Effector memory CD4-positive, alpha-beta T cell (primary cell): ENCODE results near the gene CRACR2A.

ENCODE experiments used
- DNase-seq, 3 donors: peaks; one replicate each; pipeline ENCODE4 v3.0.0-alpha.2; 2020
- H3K27ac ChIP-seq: 2 replicates; pipeline ENCODE4 v1.7.0; 2013; ENCODE audit warnings: mild to moderate bottlenecking, low read length, moderate library complexity; ENCODE audit not compliant: insufficient read depth, poor library complexity, severe bottlenecking
- H3K27me3 ChIP-seq: replicated peaks from 2 replicates; pipeline ENCODE4 v1.7.0; 2013; ENCODE audit warnings: mild to moderate bottlenecking, low read length; ENCODE audit not compliant: insufficient read depth, control insufficient read depth, poor library complexity, severe bottlenecking
- H3K36me3 ChIP-seq: 2 replicates; pipeline ENCODE4 v1.7.0; 2013; ENCODE audit warnings: mild to moderate bottlenecking, low read length, moderate library complexity; ENCODE audit not compliant: control insufficient read depth, insufficient read depth
- H3K4me1 ChIP-seq: 2 replicates; pipeline ENCODE4 v1.7.0; 2013; ENCODE audit warnings: low read length, mild to moderate bottlenecking; ENCODE audit not compliant: control insufficient read depth, insufficient read depth, poor library complexity, severe bottlenecking
- H3K4me3 ChIP-seq: 2 replicates; pipeline ENCODE4 v1.7.0; 2013; ENCODE audit warnings: low read length, low read depth, mild to moderate bottlenecking; ENCODE audit not compliant: insufficient read depth, poor library complexity, severe bottlenecking
- H3K9me3 ChIP-seq: 2 replicates; pipeline ENCODE4 v1.7.0; 2013; ENCODE audit warnings: mild to moderate bottlenecking, low read length, moderate library complexity; ENCODE audit not compliant: control insufficient read depth

The CRACR2A gene

DNA sequence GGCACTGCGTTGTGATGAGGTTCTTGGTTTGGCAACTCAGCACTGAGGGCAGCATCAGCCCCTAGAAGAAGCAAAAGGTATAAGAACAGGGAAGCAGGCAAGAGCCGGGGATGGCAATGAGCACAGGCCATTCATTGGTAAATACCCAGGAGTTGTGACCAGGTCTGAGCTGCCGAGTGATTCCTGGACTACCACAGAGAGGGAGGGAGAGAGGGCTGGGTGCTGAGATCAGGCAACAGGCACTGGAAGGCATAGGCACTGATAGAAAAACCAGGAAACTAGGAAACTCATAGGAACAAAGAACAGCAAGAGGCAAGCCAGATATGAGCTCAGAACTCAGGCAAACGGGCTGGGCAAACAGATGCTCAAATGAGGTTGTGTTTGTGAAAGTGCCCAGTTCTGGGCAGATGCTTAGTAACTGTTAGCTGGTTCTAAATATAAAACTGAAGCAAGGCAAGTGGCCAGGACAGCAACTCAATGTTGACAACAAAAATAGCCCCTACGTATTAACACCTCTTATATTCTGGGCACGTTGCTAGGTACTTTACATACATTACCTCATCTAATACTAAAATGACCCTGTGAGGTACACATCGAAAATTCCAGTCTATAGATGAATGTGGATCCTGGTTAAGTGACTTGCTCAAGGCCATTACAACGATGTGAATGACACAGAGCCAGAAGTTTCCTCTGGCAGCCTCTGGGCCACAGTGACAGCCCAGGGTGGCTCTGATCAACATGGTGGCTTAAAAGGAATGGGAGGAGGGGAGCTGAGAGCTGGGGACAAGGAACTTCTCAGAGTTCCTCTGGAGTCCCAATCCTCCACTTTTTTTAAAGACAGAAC is 140.8 kb downstream of the CRACR2A start:
- no peak overlapping the region for H3K4me3 ChIP-seq
- H3K9me3 ChIP-seq, result no peaks in the 10 kb centered on the region
- DNase-seq, result no peak
- H3K27ac ChIP-seq, result no peak overlapping the region
- H3K27me3 ChIP-seq, result no peaks in the 10 kb centered on the region
- no peaks in the 10 kb centered on the region for H3K4me1 ChIP-seq
- peaks cover 46% of the 10 kb centered on the region for H3K36me3 ChIP-seq

DNA sequence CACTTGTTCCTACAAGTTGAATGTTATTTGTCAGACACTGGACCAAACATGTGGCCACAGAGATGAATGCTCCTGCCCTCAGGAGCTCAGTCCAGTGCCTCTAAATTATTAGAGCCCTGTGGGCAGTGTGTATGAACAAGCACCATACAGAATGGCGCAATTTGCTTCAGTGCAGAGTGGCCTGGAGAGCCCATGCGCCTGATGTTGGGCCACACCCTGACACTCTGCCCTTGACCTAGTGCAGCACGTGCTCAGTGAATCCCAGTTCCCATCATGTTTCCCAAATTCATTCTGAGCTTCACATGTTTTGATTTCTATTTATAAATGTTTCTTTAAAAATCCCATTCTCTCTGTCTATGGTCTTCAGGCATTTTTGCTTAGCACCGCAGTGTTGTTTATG is 145.1 kb downstream of the CRACR2A start:
- Histone ChIP-seq H3K27me3 (no peaks in the 10 kb centered on the region), H3K27ac (no peak overlapping the region), H3K4me1 (no peaks in the 10 kb centered on the region), H3K9me3 (no peaks in the 10 kb centered on the region), H3K4me3 (no peak overlapping the region), H3K36me3 (peaks cover 15% of the 10 kb centered on the region)
- no peak for DNase-seq

DNA sequence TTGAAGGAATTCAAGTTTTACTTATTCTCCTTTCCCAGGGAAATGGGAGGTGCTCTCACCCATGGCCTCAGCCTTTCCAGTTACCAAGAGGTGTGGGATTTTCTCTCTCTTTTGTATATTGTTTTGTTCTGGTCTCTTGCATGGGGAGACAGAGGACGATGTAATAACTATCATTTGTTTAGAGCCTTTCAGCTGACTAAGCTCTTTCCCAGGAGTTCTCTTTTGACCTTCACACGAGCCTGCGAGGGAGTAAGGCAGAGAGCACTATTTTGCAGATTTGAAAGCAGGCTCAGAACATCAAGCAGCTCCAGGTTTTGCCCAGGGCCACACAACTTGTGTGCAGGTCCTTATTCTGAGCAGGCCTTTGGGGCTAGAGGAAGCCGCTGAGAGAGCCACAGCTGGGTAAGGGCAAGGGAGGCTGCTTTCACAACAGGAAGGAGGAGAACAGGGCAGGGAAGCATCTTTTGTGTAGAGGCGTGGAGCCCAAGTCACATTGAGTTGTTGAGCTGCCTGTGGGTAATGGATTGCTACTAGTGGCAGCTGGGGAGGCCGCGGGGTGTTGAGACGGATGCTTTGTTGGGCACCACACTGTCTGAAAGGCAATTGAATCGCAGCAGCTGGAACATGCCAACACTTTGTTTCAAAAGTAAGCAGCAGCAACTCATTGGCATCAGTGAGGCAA is 145.7 kb downstream of the CRACR2A start:
- no peak overlapping the region for H3K27ac ChIP-seq
- H3K4me3 ChIP-seq, result no peak overlapping the region
- no peaks in the 10 kb centered on the region for H3K4me1 ChIP-seq
- no peak for DNase-seq
- no peaks in the 10 kb centered on the region for H3K9me3 ChIP-seq
- no peaks in the 10 kb centered on the region for H3K27me3 ChIP-seq
- H3K36me3 ChIP-seq, result peaks cover 13% of the 10 kb centered on the region

DNA sequence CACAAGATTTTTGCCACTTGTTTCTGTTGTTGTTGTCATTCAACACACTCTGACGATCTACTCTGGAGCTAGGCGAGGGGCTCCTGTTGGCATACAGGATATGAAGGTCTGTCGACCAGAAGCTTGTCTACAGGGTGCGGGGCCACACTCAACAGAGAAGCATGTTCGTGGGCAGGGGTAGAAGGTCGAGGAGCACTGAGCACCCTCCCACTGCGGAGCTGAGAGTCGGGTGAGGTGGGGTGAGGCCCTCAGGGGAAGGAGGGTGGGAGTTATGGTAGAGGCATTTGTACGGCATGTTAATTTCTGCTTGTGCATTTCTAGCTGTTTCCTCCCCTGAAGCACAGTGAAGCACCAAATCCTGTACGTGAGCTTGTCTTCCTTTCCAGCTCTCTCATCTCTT is 146.8 kb downstream of the CRACR2A start:
- no peaks in the 10 kb centered on the region for H3K9me3 ChIP-seq
- no peak for DNase-seq
- no peak overlapping the region for H3K27ac ChIP-seq
- H3K36me3 ChIP-seq, result peaks cover 12% of the 10 kb centered on the region
- H3K4me3 ChIP-seq, result no peak overlapping the region
- no peaks in the 10 kb centered on the region for H3K27me3 ChIP-seq
- no peaks in the 10 kb centered on the region for H3K4me1 ChIP-seq

DNA sequence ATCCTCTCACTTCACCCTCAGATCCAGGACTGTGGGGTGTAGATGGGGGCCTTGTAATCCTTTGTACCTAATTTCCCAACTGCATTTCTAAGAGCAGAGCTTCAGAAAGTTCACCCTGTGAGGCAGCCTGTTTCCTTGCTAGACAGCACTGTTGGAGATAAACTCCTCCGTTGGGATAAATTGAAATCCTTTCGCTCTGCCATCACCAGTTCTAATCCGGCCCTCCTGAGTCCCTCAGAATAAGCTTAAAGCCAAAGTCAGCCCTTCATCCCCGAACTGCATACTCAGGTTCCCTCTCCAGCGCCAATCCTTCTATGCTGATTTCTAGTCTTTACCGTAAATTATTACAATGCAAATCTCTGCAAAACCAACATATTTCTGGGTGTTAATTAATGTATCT is 147.2 kb downstream of the CRACR2A start:
- H3K9me3 ChIP-seq, result no peaks in the 10 kb centered on the region
- no peak for DNase-seq
- H3K4me3 ChIP-seq, result no peak overlapping the region
- peaks cover 12% of the 10 kb centered on the region for H3K36me3 ChIP-seq
- no peak overlapping the region for H3K27ac ChIP-seq
- no peaks in the 10 kb centered on the region for H3K27me3 ChIP-seq
- no peaks in the 10 kb centered on the region for H3K4me1 ChIP-seq

DNA sequence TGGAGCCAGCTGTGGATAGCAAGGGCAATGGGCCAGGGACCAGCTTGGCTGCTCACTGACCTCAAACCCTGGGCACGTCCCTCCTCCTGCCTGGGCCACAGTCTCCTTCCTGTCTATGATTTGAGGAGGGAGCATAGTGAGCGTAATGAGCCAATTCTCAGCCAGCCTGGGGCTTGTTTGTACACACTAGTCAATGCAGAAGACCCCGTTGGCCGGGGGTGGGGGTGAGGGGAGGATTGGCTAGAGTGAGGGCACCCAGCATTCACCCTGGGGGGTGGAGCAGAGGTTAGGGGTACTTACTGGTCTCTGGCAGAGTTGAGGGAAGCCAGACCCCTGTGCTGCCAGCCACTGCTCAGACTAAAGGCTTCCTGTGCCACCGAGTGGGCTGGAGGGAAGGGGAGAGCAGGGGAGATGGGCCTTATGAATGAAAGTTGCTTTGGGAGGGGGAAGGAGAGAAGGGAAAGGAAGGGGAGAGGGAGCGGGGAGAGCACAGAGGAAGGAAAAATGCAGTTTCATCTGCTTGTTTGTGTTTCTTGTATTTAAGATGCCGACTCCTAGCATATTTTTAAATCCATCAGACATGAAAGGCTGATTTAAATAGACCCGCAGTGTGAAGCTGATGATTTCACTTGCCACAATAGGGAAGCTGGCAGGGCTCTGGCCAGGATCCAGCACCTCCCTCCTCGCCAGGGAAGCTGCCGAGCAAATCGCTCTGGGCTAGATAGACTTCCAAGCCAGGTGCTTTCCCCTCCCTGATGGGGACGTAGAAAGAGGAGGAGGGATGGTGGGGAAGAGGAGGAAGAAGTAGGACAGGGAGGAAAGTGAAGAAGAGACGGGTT is 147.9 kb downstream of the CRACR2A start:
- peaks cover 5% of the 10 kb centered on the region for H3K36me3 ChIP-seq
- H3K27ac ChIP-seq, result no peak overlapping the region
- H3K4me3 ChIP-seq, result no peak overlapping the region
- H3K27me3 ChIP-seq, result no peaks in the 10 kb centered on the region
- no peaks in the 10 kb centered on the region for H3K4me1 ChIP-seq
- no peak for DNase-seq
- no peaks in the 10 kb centered on the region for H3K9me3 ChIP-seq

DNA sequence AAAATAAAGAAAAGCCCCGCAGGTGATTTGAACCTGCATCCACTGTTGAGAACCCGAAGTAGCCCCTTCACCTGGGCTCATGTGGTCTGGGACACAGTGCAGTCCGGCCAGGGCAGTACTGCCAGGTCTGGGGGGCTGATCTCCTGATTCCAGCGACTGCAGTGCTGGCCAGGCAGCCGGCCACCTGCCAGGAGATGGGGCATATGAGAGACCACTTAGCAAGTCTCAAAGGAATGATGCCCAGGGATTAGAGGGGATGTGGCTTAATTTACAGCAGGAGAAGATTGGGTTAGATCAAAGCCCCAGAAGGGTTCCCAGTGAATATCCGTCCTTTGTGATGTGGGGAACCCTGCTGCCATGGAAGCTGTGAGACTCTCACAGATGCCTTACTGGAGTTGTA is 148.6 kb downstream of the CRACR2A start:
- Histone ChIP-seq H3K27ac (no peak overlapping the region), H3K4me3 (no peak overlapping the region), H3K27me3 (no peaks in the 10 kb centered on the region), H3K9me3 (no peaks in the 10 kb centered on the region), H3K4me1 (no peaks in the 10 kb centered on the region), H3K36me3 (peaks cover under 1% of the 10 kb centered on the region)
- DNase-seq, result no peak

DNA sequence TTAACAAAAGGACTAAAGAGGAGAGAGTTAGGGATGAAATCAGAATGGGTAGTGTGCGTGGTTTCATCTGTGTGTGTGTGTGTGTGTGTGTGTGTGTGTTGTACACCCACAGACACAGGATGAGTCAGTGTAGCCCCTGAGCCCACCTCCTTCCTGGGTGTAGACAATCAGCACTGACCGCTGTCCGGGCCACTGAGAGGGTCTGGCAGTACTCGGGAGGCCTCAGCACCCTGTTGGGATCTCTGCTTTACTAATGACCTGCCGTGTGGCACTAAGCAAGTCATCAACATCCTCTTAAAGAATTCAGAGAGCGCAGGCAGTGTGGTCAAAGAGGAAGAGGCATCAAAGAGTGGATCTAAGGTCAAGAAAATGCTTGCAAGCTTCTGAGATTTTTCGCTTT is 149.3 kb downstream of the CRACR2A start:
- H3K27ac ChIP-seq, result no peak overlapping the region
- H3K4me1 ChIP-seq, result no peaks in the 10 kb centered on the region
- no peaks in the 10 kb centered on the region for H3K9me3 ChIP-seq
- no peak overlapping the region for H3K4me3 ChIP-seq
- no peaks in the 10 kb centered on the region for H3K36me3 ChIP-seq
- H3K27me3 ChIP-seq, result no peaks in the 10 kb centered on the region
- DNase-seq, result no peak

DNA sequence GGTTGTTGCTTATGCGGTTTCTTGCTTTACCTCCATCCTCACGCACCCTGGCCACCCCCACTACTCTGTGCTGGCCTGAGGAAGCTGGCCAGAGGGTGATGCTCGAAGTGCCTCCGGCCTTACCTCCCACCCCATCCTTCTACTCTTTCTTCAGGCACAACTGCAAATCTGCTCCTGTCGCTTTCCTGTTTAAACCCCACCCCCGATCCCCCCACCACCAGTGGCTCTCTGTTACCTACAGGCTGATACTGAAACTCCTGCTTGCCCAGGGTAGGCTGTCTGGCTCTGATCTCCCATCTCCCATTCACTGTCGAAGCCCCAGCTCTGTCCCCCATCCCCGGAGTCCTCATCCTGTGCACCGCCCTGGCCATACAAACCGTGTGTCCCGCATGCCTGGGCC is 150.4 kb downstream of the CRACR2A start:
- DNase-seq, result no peak
- H3K4me1 ChIP-seq, result no peaks in the 10 kb centered on the region
- H3K27ac ChIP-seq, result no peak overlapping the region
- H3K4me3 ChIP-seq, result no peak overlapping the region
- H3K9me3 ChIP-seq, result no peaks in the 10 kb centered on the region
- H3K36me3 ChIP-seq, result no peaks in the 10 kb centered on the region
- H3K27me3 ChIP-seq, result no peaks in the 10 kb centered on the region
